SU-DHL-6 (cell line): ENCODE results near the gene LPCAT1.

ENCODE experiments used
- CTCF ChIP-seq: fragments of 200-600 bp; sonication (generic); IDR thresholded peaks from one replicate; pipeline ENCODE4 v1.5.1; 2017; ENCODE audit warnings: antibody characterized with exemption, mild to moderate bottlenecking, low read length, moderate library complexity; ENCODE audit not compliant: insufficient read depth, poor library complexity, severe bottlenecking
- EZH2phosphoT487 ChIP-seq: fragments of 200-600 bp; sonication (generic), shearing (Covaris generic); conservative IDR thresholded peaks from 2 replicates; pipeline ENCODE4 v1.6.1; 2018; ENCODE audit warnings: mild to moderate bottlenecking, antibody characterized with exemption, low read length, moderate library complexity, mixed read lengths

GRCh38 chr5:1472964-1473628, 50.7 kb downstream of the LPCAT1 start:
- TF ChIP-seq CTCF (no peak), EZH2phosphoT487 (no peak)
